GM18498 (cell line): ENCODE results near the gene NOC4L.
"Not testable (repeated sequence)": the region's sequence is repeated elsewhere in the genome, so short reads cannot be mapped to it uniquely, and the experiment has no call there.

Experiments
- ATAC-seq: cut with Tn5 transposase; IDR thresholded peaks from one replicate; pipeline ENCODE4 v1.9.1; 2021; ENCODE audit warnings: mild to moderate bottlenecking, moderate library complexity; ENCODE audit not compliant: unreplicated experiment

The NOC4L gene

DNA sequence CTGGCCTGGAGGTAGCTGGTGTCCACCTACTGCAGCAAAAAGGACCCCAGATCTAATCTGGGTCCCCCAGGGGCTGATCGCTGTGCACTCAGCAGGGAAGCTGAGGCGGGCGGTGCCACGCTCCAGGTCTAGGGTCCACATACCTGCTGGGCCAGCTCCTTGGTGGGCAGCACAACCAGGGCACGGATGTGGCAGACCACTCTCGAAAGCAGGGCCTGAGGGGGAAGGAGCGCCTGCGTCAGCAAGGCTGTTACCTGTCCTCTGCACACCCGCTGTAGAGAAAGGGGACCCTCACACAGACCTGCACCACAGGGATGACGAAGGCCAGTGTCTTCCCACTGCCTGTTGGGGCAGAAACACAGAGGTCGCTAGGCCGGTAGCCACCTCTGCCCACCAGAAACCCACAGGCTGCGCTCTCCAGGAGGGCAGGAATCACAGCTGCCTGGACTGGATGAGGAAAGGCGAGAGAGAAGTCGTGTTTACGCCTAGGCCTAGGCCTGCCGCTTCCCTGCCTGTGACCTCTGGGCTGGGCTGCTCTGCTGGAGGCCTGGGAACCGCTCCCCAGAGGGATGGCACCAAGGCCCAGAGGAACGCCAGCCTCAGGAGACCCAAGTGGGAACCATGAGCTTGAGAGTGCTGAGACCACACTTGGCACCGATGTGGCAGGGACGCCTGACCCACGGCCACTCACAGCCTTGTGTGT, 2.1 kb upstream of the NOC4L start:
- no peak for ATAC-seq

DNA sequence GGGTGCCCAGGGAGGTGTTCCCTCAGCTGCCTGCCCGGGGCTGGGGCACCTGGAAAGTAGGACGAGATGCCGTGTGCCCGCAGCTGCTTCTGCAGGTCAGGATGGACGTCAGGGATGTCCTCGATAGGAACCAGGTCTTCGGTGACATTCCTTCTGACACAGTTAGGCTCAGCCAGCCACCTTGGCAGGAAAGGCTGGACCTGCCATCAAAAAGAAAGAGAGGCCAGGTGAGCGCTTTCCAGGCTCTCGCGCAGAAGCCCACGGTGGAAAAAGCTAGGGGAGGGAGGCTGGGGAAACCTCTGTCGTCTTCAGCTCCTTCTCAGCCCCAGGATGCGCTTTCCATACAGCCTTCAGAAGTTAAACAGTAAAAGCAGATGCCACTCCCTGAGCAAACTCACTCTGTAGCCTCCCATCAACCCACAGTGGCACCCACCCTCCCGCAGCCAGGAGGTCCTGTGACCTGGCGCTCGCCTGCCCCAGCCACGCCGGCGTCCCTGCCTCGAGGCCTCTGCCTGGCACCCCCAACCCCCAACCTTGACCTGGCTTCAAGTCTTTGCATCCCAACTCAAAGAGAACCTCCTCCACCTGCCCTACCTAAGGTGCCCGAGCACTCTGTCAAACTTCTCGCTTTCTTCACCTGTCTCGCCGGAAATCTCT, 1.4 kb upstream of the NOC4L start:
- ATAC-seq = no peak

DNA sequence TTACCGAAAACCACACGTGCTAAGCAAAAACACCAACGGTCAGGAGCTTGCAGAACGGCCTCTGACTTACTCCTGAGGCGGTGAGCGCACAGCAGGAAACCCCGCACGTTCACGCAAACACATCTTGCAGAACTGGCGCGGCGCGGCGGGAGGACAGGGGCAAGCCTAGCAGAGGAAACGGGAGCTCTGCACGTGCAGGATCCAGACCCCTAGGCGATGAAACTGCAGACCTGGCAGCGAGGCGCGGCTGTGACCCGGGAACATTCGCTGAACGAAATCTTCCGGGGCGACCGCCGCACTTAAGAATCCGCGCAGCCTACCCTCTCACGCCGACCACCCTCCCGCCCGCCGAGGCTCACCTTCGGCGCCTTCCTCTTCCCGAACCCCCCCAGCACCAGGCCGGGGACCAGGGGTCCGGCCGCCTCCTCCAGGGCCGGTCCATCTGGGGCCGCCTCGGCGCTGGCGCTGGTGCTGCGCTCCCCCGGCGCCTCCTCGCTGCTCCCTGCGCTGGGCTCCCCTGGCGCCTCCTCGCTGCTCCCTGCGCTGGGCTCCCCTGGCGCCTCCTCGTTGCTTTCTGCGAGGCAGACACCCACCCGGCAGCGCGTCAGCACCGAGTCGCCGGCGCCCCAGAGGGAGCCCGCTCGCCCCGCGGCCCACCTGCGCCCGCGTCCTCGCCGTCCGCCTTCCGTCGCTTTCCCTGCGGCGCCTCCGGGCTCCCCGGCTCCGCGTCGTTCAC, 753 bp upstream of the NOC4L start:
- ATAC-seq = peak; percentile 33

DNA sequence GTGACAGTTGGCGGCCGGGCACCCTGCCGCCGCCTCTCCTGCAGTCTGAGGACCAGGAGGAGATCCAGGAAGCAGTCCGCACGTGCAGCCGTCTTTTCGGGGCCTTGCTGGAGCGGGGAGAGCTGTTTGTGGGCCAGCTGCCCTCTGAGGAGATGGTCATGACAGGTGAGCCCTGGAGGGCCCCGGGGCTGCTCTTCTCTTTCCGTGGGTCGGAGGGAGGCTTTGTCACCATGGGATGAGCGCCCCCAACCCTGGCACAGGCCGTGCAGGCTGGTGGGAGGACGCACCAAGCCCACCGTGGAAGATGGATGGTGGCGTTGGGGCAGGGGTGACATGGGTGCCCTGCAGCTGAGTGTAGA, 532 bp downstream of the NOC4L start:
- ATAC-seq = no peak

DNA sequence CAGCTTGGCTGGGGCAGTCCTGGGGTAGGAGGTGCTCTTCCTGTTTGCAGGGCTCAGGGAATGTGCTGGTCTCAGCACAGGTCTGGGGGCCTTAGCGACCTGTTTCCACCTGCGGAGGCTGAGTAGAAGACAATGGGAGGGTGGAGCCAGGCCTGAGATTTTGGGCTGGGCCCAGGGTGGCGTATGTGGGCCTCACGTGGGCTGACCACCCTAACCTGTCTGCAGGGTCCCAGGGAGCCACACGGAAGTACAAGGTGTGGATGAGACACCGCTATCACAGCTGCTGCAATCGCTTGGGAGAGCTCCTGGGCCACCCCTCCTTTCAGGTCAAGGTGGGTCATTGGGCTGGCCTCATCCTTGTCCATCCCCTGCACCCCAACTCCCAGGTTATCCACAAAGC, 1.1 kb downstream of the NOC4L start:
- no peak for ATAC-seq

DNA sequence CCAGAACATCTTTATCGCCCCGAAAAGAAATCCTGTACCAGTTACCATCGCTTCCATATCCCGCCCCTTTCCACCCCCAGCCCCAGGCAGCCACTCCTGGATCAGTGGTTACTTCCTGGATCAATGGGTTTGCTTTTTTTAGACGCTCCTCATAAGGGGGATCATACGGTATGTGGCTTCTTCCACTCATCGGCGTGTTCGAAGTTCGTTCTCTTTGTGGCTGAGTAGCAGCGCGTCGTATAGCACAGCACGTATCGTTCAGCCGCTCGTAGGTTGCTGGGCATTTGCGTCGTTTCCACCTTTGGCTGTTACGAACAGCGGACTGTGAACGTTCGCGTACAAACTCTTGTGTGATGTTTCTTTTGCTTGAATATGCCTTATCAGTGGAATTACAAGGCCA, 1.8 kb downstream of the NOC4L start:
- no peak for ATAC-seq

DNA sequence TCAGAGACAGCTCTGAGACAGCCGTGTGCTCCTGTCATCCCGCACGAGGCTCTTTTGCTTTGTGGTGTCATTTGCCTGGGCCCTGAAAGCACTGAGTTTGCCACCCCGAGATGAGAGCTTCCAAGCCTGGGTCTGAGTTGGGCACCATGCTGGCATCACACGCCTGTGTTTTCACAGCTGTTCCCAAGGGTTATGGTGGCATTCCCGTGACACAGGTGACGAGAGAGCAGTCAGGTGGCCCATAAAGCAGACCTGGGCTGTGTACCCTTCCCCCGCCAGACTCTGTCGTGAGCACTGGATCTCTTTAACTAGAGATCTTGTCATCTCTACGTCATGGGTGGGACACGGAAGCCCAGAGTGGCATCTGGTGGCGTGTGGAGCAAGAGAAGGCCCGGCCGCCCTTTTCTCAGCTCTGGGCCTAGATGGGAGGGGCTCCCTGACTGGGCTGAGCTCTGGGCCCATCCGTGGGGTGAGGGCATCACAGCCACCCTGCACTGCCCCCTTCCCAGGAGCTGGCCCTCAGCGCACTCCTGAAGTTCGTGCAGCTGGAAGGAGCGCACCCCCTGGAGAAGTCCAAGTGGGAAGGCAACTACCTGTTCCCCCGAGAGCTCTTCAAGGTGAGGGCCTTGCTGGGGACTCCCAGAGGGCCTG, 2.6 kb downstream of the NOC4L start:
- ATAC-seq = no peak

DNA sequence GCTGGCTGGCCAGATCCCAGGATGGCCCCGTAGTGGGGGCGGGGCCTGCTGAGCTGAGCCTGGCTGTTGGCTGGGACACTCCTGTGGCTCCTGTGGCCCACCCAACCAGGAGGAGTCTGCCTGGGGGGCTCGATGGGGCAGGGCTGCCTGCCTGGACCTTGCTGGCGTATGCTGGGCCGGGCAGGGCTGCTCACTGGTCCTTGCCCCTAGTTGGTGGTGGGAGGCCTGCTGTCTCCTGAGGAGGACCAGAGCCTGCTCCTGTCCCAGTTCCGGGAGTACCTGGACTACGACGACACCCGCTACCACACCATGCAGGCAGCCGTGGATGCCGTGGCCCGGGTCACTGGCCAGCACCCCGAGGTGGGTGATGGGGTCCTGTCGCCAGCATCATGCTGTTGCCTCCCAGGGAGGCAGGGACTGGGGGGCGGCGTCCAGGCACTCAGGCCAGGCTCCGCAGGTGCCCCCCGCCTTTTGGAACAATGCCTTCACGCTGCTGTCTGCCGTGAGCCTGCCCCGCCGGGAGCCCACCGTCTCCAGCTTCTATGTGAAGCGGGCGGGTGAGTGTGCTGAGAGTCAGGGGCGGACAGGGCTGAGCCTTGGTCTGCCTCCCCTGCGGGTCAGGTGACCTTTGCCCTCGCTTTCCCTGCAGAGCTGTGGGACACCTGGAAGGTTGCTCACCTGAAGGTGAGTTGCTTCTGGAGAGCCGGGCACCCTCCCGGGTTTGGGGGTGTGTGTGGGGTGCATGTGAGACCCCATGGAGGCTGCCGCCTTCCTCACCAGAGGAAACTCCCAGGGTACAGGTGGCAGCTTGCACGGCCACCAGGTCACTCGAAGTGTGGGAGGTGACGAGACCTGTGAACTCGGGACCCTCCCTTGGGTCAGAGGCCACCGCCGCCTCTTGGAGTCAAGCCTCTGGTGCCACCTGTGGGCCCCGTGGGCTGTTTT, 3.4 kb downstream of the NOC4L start:
- no peak for ATAC-seq

DNA sequence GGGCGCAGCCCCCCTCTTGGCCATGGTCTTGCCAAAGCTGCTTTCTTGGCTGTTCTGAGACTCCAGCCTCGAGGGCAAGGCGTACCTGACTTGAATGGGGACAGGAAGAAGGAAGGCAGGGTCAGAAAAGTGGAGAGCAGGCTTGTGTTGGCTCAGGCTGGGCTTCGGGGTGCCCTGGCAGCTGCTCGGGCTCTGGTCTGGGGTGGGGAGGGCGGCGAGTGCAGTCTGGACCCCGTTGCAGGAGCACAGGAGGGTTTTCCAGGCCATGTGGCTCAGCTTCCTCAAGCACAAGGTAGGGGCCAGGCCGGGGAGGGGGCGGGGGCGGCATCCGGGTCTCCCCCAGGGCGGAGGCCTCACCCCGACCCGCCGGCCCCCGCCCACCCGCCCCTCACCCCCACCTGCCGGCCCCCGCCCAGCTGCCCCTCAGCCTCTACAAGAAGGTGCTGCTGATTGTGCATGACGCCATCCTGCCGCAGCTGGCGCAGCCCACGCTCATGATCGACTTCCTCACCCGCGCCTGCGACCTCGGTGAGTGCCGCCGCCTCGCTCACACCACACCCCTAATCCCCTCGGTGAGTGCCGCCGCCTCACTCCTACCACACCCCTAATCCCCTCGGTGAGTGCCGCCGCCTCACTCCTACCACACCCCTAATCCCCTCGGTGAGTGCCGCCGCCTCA, 4.2 kb downstream of the NOC4L start:
- no peak for ATAC-seq

DNA sequence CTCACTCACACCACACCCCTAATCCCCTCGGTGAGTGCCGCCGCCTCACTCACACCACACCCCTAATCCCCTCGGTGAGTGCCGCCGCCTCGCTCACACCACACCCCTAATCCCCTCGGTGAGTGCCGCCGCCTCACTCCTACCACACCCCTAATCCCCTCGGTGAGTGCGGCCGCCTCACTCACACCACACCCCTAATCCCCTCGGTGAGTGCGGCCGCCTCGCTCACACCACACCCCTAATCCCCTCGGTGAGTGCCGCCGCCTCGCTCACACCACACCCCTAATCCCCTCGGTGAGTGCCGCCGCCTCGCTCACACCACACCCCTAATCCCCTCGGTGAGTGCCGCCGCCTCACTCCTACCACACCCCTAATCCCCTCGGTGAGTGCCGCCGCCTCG, 5.3 kb downstream of the NOC4L start:
- ATAC-seq = not testable (repeated sequence)

DNA sequence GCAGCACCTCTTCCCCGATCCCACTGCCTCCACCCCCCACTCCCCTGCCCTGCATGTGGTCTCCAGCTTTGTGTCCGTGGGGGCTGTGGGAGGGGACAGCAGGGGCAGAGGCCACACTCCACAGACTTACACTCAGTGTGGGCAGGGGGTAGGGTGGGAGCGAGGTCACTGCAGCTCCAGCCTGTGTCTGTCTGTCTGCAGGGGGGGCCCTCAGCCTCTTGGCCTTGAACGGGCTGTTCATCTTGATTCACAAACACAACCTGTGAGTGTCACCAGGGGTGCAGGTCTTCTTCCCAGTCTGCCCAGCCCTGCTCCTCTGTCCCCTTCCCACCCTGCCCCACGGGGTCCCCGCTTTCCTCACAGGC, 6.5 kb downstream of the NOC4L start:
- no peak for ATAC-seq

DNA sequence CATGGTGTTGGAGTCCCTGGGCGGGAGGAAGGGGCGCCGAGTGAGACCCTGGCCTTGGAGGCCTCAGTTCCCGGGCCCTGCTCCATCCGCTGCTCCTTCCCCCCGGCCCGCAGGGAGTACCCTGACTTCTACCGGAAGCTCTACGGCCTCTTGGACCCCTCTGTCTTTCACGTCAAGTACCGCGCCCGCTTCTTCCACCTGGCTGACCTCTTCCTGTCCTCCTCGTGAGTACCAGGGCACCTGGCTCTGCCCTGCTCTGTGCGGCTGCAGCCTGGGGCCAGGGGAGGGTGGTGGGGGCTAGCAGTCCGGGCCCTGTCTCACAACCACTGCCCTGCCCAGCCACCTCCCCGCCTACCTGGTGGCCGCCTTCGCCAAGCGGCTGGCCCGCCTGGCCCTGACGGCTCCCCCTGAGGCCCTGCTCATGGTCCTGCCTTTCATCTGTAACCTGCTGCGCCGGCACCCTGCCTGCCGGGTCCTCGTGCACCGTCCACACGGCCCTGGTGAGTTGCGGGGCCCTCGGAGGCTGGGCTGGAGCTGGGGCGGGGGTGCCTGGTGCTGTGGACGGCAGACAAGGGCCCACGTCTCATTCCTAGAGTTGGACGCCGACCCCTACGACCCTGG, 7.0 kb downstream of the NOC4L start:
- ATAC-seq = no peak

DNA sequence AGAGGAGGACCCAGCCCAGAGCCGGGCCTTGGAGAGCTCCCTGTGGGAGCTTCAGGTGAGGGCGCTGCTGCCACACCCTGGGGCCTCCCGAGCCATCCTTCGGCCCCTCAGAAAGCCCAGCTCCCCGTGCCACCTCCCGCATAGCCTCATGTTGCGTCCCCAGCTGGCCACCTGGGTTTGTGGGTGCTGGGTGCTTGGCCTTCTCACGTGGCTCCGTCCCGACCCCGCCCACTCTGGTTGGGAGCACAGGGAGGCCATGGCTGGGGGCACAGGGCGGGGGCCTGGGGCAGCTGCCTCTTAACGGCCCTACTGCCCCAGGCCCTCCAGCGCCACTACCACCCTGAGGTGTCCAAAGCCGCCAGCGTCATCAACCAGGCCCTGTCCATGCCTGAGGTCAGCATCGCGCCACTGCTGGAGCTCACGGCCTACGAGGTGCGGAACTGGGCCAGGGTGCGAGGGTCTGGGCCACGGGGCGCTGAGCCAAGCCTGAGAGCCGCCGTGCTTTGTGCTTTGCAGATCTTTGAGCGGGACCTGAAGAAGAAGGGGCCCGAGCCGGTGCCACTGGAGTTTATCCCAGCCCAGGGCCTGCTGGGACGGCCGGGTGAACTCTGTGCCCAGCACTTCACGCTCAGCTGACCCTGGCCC, 7.6 kb downstream of the NOC4L start:
- no peak for ATAC-seq

DNA sequence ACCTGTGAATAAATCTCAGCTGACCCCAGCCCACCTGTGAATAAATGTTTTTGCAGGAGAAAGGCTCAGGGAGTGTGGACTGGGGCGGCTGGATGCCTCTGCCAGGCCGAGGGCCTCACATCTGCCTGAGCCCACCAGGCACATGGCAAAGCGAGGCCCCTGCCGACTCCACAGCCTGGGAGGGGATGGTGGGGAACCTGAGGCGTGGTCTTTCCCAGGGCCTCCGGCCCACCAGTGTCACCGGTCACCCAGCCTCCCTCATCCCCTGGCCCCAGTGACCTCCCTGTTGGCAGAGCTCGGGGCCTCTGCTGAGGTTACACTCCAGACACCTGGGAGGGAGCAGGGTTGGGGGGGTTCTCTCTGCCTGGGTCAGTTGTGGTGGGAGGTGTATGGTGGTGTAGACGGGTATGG, 8.2 kb downstream of the NOC4L start:
- ATAC-seq = no peak

DNA sequence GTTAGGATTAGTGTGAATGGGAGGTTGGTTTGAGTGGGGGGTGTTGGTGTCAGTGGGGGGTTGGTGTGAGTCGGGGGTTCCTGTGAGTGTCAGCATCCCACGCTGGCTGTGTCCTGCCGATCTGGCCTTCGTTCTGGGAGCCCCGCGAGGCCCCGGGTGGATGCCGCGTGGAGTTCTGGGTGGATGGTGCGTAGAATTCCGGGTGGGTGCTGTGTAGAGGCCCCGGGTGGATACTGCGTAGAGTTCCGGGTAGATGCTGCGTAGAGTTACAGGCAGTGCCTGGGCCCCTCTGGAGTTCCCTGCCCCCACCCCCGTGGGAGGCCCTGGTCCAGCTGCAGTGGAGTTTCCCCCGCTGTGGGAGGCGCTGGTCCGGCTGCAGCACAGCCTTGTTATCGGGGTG, 8.7 kb downstream of the NOC4L start:
- ATAC-seq = no peak

DNA sequence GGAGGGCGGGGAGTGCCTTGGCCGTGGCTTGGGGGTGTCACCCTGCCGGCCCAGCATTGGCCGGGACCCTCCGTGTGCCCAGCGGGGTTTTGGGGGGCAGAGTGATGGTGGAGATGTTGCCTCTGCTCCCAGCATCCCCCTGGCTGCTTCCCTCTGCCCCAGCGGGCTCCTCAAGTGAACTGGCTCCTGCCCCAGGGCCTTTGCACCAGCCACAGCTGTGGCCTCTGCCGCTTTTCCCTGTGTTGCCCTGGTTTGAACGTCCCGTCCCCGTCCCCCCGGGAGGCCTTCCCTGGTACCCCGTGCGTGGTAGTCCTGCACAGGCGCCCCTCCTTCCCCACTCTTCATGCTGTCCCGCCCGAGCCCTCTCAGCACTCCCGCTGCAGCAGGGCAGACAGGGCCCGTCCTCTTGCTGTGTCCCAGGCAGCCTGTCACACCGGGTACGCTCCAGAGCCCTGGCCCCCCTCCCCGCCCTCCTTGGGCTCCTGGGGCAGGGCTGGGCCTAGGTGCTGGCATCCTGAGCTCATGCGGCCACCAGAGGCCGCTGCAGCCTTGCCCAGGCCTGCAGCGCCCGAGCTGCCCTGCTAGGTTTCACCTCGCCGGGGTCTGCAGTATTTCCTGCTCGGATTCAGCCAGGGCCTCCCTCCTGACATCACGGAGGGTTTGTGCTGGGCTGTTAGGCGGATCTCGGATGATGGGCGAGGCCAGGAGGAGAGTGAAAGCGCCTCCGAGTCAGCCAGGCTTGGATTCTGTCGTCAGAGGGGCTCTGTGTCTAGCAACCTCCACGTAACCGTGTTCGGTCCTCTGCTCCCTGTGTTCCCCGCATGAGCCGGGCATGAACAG, 9.5 kb downstream of the NOC4L start:
- ATAC-seq = peak; percentile 85

DNA sequence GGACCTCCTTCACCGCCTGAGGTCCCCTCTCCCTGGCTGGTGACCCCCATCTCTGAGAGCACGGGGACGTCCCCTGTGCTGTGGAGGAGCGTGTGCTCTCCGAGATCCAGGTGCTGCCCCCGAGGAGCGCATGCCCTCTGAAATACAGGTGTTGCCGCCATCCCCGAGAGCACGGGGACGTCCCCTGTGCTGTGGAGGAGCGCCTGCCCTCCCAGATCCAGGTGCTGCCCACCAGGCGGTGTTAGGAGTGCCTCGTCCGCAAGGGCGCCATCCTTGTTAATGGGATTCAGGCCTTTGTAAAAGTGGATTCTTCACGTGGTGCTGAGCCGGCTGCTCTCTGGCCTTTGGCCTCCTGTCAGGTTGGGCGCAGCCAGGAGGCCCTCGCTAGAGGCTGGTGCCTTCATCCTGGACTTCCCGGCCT, 10.1 kb downstream of the NOC4L start:
- peak; percentile 39 for ATAC-seq
